HPDE6-E6E7 (cell line): ENCODE data around the gene OLA1.

Experiments used
- DNase-seq: peaks from one replicate; pipeline ENCODE4 v3.0.0; 2011; ENCODE audit warnings: missing footprints; ENCODE audit errors: extremely low spot score

The OLA1 gene

DNA sequence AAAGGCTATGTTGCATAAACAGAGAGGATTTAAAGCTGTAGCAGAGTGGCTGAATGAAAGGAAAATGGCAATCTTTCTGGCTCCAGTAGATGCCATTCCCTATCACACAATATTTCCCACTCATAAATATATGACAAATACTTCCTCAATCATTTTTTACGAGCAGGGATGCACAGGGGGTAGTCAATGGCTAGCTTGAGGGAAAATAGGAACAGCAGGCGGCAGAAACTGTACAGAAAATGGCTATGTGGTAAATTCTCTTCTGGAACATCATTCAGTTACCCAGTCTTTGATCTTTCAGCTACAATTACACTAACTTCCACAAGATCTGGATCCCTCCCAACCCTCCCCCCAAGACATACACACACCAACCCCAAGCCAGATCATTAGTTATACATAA, 127.2 kb downstream of the OLA1 start:
- DNase-seq: no peak

DNA sequence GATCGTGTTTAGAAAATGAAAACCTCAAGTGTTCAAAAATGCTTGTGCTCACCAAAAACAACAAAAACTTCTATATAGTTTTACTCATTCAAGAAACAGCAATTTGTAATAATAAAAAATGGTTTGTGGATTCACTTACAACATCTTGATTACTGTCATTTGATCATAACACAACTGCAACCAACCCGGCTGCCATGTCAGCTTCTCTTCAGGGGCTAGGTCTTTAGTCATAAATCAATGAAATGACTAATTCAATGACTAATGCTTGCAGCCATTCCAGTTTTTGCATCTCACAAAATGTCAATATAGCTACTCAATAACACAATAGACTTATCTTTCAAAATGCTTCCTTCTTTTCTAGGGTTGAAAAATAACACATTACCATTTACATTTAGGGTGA, 128.0 kb downstream of the OLA1 start:
- peak; percentile 15 for DNase-seq

DNA sequence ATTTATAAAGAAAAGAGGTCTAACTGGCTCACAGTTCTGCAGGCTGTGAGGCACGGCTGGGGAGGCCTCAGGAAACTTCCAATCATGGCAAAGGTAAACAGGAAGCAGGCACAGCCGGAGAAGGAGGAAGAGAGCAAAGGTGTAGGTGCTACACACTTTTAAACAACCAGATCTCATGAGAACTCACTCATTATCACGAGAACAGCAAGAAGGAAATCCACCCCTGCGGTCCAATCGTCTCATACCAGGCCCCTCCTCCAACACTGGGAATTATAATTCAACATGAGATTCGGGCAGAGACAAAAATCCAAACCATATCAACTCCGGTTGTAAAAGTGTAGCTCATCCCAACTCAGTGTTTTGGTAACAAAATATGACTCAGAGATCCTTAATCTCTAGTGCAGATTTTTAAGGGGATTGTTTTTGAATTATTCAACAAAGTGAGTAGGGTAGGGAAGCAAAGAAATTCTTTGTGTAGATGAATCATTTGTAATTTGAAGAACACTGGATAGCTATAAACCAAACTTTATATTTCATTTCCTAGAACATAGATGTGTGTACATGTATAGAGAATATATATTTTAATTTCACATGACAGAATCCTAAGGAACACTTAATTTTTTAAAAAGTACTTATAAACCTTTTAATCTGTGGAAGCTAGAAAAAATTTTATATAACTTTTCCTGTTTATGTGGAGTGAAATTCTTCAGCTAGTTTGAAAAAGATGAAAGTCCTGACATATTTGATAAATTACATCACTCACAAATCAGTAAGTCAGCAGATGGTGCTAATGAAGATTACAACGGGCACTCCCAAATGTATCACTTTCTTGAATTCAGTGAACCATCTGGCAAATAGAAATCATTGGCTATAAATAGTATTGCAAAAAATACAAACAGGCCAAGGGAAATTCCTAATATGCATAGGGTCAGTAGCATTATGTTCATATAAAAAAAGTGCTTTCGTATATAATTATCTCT, 130.1 kb downstream of the OLA1 start:
- peak; percentile 15 for DNase-seq

DNA sequence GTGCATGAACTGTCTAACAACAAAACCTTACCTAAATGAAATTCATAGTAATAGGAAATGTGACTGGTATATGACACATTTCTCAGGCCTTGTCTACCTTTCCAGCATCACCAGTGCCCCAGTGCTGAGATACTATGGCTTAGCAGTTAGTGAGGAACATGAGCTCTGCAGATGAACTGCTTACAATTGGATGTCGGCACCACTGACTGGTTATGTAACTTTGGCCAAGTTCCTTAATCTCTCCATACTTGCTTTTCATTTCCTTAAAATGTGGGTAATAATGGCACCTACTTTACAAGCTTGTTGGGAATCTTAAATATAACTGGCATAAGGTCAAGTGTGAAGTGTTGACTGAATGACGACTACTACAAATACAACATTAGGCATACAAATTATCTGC, 136.3 kb downstream of the OLA1 start:
- DNase-seq: no peak

DNA sequence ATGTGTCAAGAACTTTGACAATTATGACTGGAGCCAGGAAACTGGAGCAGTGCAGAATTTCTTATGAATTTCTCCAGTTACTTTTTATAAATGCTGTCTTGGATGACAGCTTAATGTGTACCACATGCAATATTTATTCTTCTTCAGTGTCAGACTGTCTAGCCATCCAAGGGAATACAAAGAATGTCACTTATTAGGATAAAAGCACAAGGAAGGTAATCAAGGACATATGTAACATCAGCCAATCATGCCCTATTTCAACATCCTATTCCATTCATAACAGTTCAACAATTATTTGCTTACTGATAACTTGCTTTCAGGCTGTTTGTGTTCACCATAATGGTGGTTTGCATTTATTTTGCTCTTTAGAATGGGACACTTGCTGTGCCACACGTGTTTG, 139.8 kb downstream of the OLA1 start:
- no peak for DNase-seq

DNA sequence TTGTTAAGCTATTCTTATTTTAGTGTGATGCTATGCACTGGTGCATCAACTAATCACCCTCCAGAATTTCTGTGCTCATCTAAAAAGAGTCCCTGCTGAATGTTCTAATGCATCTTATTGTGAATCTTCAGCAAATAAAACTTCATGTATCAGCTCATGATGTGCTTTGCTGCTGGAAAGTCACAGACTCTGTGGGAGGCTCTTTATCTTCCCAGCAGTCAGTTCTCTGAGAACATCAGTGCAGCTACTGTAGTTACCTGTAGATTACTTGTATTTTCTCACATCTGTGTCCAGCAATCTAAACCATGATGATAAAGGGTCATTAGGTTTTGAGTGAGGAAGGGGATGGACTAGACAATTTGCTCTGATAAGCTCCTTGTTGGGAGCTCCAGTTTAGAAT, 141.6 kb downstream of the OLA1 start:
- no peak for DNase-seq

DNA sequence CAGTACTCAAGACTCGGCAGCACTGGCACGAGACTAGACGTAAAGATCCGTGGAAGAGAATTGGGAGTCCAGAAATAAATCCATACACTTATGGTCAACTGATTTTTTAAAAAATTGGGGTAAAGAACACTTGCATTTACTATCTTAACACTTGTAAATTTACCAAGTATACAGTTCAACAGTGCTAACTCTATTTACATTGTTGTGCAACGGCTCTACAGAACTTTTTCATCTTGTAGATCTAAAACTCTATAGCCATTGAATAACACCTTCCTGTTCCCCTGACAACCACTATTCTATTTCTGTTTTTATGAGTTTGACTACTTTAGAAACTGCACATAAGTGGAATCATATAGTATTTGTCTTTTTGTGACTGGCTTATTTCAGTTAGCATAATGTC, 153.8 kb downstream of the OLA1 start:
- no peak for DNase-seq

DNA sequence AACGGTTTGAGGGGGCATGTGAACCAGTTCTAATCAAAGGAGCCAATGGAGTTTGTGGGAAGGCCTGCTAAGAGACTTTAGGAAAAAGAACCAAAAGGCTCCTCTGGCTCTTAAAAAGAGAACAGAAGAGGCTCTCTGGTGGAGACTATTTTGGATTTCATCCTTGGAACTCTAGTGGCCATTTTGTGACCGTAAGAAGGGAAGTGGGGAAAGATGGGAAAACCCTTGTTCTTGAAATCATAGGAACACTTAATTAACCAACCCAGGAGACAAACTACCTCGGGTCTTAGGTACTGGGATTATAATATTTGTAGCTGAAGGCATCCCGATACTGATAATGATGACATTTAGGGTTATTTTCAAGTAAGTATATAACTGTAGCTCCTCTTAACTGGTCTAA, 157.9 kb downstream of the OLA1 start:
- DNase-seq: no peak

DNA sequence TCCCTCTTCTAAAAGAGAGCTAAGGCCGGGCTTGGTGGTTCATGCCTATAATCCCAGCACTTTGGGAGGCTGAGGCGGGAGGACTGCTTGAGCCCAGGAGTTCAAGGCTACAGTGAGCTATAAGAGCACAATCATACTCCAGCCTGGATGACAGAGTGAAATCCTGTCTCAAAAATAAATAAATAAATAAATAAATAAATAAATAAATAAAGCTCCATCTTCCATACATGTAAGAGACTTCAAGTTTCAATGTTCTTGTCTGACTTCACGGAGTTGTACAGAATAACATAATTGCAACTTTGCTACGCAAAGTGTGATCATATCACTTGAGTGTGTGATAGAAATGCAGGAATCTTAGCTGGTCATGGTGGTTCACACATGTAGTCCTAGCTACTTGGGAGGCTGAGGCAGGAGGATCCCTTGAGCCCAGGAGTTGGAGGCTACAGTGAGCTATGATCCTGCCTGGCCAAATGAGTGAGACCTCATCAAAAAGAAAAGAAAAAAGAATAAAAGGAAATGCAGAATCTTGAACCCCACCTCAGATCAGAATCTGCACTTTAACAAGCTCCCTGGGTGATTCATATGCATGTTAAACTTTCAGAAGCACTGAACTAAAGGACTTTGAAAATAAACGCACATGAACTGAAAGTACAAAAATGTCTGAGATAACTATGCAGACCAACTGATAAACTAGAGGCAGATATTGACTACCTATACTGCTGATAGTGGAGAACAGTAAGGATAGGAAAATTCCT, 159.4 kb downstream of the OLA1 start:
- DNase-seq: no peak

DNA sequence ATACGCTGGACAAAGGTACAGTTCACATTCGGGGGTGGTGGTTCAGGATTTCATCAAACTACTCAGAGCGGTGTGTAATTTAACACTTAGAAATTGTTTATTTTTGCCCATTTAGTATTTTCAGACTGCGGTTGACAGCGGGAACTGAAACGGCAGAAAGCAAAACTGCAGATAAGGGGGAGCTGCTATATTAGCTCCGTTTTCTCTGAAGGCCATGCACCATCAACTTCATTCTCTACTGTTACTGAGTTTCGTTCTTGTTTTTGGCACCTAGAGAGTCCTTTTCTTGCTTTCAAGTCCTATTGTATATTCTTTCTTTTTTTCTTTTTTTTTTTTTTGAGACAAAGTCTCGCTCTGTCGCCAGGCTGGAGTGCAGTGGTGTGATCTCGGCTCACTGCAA, 161.6 kb downstream of the OLA1 start:
- DNase-seq: no peak

DNA sequence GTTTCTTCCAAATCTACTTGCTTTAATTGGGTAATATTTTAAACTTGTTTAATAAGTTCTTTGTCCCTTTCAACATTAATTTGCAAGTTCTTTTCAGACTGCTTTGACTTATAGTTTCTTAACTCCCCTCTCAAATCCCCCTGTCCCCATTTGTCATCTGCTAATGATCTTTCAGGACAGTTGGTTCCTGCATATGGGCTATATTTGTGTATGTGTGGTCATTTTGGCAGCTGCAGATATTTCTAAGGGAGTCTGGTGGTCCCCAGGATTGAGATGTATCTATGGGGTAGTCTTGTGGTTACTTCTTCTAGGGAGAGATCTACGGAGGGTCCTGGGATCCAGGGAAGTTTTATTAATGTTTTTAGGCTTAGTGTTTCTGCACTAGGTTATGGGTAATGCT, 162.6 kb downstream of the OLA1 start:
- no peak for DNase-seq

DNA sequence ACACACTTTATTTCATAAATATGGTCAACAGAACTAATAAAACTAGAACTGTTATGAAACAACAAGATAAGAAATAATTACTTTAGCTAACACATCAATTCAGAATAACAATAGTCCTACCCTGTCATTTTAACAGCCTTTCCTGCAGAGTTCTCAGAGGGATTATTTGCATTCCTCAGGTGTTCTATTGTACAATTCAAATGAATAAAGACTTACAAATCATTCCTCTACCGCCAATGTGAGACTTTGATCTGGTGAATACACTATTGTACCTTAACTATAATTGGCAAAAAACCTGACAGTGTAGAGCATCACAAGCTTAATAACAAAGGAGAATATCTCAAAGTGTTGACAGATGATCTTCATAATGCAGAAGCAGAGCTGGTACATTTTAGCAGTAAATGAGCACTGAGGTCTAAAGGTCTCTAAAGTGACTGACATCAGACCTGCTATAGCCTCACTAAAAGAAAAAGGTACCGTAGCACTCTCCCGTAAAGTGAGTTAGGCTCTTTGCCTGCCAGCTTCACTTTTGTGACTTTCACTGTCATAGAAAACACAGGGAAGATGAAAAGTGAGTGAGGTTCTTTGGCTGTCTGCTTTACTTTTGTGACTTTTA, 164.4 kb downstream of the OLA1 start:
- no peak for DNase-seq

DNA sequence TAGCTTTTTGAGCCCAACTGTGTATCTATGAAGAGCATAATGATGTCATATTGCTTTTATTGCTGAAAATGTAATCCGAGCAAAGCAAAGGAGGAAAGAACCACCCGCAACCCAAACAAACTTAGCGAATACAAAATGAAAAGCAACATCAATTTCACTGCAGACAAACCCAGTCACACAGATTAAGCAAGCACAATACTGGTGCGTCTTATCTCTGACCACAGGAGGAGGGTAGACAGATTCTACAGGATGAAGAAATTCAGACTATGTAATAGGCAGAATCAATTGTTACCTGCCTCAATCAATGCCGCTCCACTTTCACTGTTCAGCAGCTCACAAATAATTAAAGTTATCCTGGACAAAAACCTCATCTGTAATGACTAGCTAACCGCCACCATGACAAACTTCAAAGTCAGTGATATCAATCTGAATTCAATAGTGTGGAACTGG, 167.6 kb downstream of the OLA1 start:
- DNase-seq: no peak

DNA sequence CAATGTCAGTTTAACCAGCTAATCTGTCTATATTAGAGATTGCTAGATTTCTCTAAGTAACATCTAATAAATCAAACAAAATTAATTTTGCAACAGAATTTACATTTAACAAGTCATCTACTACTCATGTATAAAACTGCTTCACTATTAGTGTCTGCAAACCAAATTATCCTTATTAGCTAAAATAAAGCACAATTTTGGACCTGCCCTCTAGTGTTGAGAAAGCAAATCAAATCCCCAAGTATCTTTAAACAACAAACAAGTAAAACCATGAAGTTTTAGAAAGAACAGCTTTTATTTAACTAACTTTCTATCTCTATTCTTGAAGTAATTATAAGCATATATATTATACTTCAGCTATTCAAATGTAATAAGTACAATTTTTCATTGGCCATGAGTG, 170.1 kb downstream of the OLA1 start:
- DNase-seq: no peak

DNA sequence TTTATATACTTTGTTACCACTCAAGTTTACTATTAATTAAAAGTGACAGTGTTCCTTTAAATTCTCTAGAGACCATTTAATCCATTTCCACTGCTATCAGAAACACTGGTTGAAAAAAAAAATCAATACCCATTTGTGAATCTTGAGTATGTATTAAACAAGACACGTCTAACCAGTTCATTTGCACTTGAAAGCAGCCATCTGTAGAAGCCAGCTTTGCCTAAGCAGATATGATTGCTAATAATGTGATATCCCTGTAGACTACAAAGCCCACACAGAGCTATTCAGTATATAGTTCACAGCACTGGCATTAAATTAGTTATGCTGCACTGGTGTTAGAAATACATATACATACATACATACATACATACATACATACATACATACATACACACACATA, 171.4 kb downstream of the OLA1 start:
- no peak for DNase-seq

DNA sequence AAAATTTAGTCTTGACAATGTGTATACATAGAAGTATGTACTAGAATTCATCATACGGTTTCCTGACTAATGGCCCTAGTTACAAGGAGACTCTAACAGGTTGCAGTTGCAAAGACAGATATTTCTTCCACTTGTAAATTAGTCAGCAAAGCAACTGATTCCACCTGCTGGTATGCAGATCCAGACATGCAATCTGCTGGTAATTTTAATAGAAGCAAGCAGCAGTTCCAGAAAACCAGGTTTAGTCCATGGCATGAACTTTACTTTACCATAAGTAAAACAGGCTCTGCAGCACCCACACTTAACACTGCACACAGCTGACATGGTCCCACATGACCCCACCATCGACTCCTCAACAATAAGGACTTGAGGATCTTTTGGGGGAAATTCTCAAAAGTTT, 172.3 kb downstream of the OLA1 start:
- DNase-seq: no peak

DNA sequence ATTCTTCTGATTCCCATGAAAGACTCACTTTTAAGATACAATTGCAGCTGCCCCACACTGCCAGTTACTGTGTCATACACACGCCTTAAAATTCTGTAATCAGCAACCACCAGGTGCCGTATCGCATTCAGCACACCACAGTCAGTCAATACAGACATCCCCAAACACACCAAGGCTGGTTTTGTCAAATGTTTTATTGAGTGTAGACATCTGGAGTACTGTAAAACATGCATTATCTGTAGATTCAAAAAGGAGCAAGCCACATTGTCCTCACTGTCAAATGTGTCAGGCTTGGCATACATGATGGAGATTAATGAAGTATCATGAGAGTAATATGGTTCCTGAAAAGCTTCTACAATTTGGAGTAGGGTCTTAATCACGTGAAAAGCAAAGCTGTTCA, 173.5 kb downstream of the OLA1 start:
- DNase-seq: no peak

DNA sequence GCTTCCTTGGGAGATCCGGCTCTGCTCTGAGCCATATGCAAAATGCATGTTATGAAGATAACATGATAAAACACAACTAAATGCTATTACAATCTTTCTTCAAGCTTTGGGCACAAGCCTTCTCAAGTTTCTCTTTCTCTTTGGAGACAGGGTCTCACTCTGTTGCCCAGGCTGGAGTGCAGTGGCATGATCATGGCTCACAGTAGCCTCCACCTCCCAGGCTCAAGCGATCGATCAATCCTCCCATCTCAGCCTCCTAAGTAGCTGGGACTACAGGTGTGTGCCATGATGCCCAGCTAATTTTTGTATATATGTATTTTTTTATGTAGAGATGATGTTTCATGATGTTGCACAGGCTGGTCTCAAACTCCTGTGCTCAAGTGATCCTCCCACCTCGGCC, 175.5 kb downstream of the OLA1 start:
- no peak for DNase-seq

DNA sequence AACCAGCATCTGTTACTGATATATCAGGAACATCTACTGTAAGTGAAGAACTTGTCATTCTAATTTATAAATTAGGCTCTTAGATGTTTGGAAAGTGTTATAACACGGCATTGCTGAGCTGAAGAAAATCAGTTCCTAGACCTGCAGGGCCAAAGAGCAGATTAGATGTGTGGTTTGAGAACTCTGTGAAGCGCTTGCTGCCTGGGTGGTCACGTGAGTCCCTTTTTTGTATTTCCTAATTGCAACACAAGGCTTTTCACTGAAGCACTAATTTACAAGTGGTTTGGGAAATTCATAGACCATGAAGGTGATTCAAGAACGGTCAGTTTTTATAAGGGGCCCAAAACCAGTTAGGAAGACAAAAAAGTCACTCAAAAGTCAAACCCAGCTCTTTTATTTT, 176.3 kb downstream of the OLA1 start:
- no peak for DNase-seq

DNA sequence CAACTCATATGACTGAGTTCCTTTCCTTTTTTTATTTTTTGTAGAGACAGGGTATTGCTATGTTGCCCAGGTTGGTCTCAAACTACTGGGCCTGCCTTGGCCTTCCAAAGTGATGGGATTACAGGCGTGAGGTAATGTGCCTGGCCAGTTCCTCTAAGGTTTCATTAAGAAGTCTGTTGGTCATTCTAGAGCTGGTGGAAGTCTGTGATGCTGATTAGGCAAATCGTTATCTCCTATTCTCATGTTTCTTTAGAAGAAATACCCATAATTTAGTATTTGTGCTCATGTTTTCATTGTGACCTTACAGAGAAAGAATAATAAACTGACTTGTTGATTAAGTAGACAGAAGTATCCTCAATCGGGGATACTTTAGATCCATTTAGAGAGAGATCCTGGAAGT, 177.0 kb downstream of the OLA1 start:
- no peak for DNase-seq

DNA sequence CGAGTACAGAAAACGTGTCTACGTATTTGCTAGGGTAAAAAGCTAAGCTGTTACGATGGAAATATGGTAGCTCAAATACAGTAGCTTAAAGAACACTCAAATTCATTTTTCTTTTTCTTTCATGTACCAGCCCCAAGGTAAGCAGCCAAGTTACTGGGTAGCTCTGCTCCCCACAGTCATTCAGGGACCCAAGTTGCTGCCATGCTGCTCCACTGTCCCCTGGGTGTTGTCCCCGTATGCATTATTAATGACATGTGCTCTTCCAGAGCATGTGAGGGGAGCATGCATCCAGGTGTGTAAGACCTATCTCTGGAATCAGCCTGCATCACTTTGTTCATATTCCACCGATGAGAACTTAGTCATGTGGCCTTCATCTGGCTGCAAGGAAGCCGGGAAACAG, 178.1 kb downstream of the OLA1 start:
- no peak for DNase-seq

DNA sequence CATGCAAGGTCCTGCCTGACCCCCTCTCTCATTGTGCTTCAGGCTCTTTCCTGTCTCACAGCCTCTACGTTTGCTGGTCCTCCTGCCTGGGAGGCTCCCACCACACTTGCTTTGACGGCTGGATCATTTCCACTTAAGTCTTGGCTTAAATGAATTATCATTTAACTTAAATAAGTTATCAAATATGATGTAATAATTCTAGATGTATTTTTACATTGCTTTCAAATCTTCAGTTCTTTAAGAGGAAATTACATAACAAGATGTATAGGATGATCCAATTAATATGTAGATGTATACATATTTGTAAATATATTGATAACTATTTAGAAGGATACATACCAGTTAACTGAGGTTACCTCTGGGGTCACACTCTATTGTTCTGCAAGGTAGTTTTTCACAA, 180.5 kb downstream of the OLA1 start:
- DNase-seq: no peak

DNA sequence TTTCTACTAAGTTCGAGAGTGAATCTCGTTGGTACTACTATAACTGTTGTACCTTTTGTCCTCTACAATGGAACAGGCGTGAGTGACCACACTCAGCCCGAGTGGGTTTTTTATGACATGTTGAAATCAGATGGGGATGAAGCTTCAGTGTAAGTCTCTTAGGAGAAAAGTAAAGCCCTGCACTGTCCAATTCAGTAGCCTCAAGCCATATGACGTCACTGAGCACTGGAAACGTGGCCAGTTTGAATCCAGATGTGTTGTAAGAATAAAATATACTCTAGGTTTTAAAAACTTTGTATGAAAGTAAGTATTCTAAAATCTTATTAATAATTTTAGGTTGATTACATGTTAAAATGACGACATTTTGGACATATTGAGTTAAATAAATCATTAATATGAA, 181.5 kb downstream of the OLA1 start:
- DNase-seq: no peak
